ENCODE results near the gene FHAD1.

FHAD1 gene

GRCh38 chr1:15238789-15239188 lies 8.2 kb upstream of the FHAD1 start:
- no peaks in the 10 kb centered on the region for H3K79me2 ChIP-seq (ENCODE audit: control insufficient read depth, low read length)
- no peaks in the 10 kb centered on the region for H3K4me1 ChIP-seq (ENCODE audit: control insufficient read depth, low read length)
- no peaks in the 10 kb centered on the region for H3F3A ChIP-seq (ENCODE audit: control insufficient read depth, insufficient read depth)
- no peaks in the 10 kb centered on the region for H3K9me2 ChIP-seq (replicated peaks; ENCODE audit: control insufficient read depth, low read length)
- H3K36me3 ChIP-seq (ENCODE audit: control insufficient read depth, low read length) = no peaks in the 10 kb centered on the region
- no peak overlapping the region for H3K4me2 ChIP-seq (ENCODE audit: low read length)
- TF ChIP-seq EZH2phosphoT487 (IDR thresholded peaks at IDR 0.05; ENCODE audit: borderline replicate concordance, low read length) = no peak
- no peak for TF ChIP-seq CTCF (IDR thresholded peaks at IDR 0.05; ENCODE audit: low read depth, low read length, poor library complexity, severe bottlenecking)
- H3K9me3 ChIP-seq (ENCODE audit: control insufficient read depth, insufficient read depth, low read length) = no peaks in the 10 kb centered on the region
- H3K4me3 ChIP-seq (ENCODE audit: low read length) = no peak overlapping the region
- no peak overlapping the region for H3K27ac ChIP-seq (ENCODE audit: low read depth, low read length)
- no peaks in the 10 kb centered on the region for H4K20me1 ChIP-seq (ENCODE audit: control insufficient read depth, insufficient read depth, low read depth, low read length)
- H3K27me3 ChIP-seq (ENCODE audit: control insufficient read depth, low read length) = peaks cover 5% of the 10 kb centered on the region; the same call in 1 of the 2 replicates

- no peak overlapping the region for H3K27ac ChIP-seq (ENCODE audit: low read depth, low read length)
- no peaks in the 10 kb centered on the region for H3F3A ChIP-seq (ENCODE audit: control insufficient read depth, insufficient read depth)
- no peaks in the 10 kb centered on the region for H3K4me1 ChIP-seq (ENCODE audit: control insufficient read depth, low read length)
- no peaks in the 10 kb centered on the region for H3K9me3 ChIP-seq (ENCODE audit: control insufficient read depth, insufficient read depth, low read length)
- TF ChIP-seq CTCF (IDR thresholded peaks at IDR 0.05; ENCODE audit: low read depth, low read length, poor library complexity, severe bottlenecking) = no peak
- no peak for TF ChIP-seq EZH2phosphoT487 (IDR thresholded peaks at IDR 0.05; ENCODE audit: borderline replicate concordance, low read length)
- H3K79me2 ChIP-seq (ENCODE audit: control insufficient read depth, low read length) = no peaks in the 10 kb centered on the region
- no peaks in the 10 kb centered on the region for H3K36me3 ChIP-seq (ENCODE audit: control insufficient read depth, low read length)
- H3K27me3 ChIP-seq (ENCODE audit: control insufficient read depth, low read length) = peaks cover 13% of the 10 kb centered on the region; the same call in 1 of the 2 replicates
- no peak overlapping the region for H3K4me3 ChIP-seq (ENCODE audit: low read length)
- H4K20me1 ChIP-seq (ENCODE audit: control insufficient read depth, insufficient read depth, low read depth, low read length) = no peaks in the 10 kb centered on the region
- H3K9me2 ChIP-seq (replicated peaks; ENCODE audit: control insufficient read depth, low read length) = no peaks in the 10 kb centered on the region
- H3K4me2 ChIP-seq (ENCODE audit: low read length) = no peak overlapping the region
Measured at GRCh38 chr1:15242766-15243165, 4.3 kb upstream of the FHAD1 start.

GRCh38 chr1:15243275-15244043 lies 3.6 kb upstream of the FHAD1 start:
- Histone ChIP-seq H3K9me2 (replicated peaks; ENCODE audit: control insufficient read depth, low read length) (no peaks in the 10 kb centered on the region), H3K4me2 (ENCODE audit: low read length) (no peak overlapping the region), H4K20me1 (ENCODE audit: control insufficient read depth, insufficient read depth, low read depth, low read length) (no peaks in the 10 kb centered on the region), H3K4me3 (ENCODE audit: low read length) (no peak overlapping the region), H3K27ac (ENCODE audit: low read depth, low read length) (no peak overlapping the region), H3K79me2 (ENCODE audit: control insufficient read depth, low read length) (no peaks in the 10 kb centered on the region), H3K4me1 (ENCODE audit: control insufficient read depth, low read length) (no peaks in the 10 kb centered on the region), H3F3A (ENCODE audit: control insufficient read depth, insufficient read depth) (no peaks in the 10 kb centered on the region), H3K36me3 (ENCODE audit: control insufficient read depth, low read length) (no peaks in the 10 kb centered on the region), H3K27me3 (ENCODE audit: control insufficient read depth, low read length) (peaks cover 13% of the 10 kb centered on the region; the same call in 1 of the 2 replicates), H3K9me3 (ENCODE audit: control insufficient read depth, insufficient read depth, low read length) (no peaks in the 10 kb centered on the region)
- TF ChIP-seq EZH2phosphoT487 (IDR thresholded peaks at IDR 0.05; ENCODE audit: borderline replicate concordance, low read length) (no peak), CTCF (IDR thresholded peaks at IDR 0.05; ENCODE audit: low read depth, low read length, poor library complexity, severe bottlenecking) (no peak)
